Fibroblast of lung (primary cell): ENCODE data around the gene ADPRH.

ENCODE experiments used
- EZH2 ChIP-seq: IDR thresholded peaks from 2 replicates; pipeline ENCODE4 v1.5.1; 2012; ENCODE audit warnings: low read length, control low read depth, mild to moderate bottlenecking; ENCODE audit errors: missing control alignments
- TF ChIP-seq, protein P1 (sequence below), 2 donors: IDR thresholded peaks in 1 of 2; conservative IDR thresholded peaks in 1 of 2; 1 replicate in 1 of 2; 2 replicates in 1 of 2; pipeline ENCODE4 v1.5.1; 2011 to 2012; ENCODE audit warnings: low read length in 2 of 2, control low read depth in 1 of 2, inconsistent platforms in 1 of 2, low read depth in 1 of 2, mild to moderate bottlenecking in 1 of 2

DNA sequence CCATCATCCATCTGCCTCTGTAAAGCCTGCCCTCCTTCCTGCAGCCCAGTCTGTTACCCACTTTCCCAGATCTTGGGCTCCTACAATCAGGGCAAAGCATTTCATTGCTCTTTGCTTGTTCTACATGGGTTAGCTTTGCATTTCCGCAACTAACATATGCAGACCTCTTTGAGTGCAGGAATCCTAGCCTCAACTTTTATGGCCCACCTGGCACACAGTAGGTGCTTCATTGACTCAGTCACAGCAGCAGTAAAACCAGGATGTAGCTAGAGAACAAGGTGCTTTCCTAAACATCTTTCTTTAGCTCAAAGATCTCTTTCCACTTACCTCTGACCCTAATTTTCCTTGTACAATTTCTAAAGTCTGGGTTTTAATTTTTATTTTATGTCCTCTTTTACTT is 23.4 kb upstream of the ADPRH start:
- TF ChIP-seq, protein P1, sequence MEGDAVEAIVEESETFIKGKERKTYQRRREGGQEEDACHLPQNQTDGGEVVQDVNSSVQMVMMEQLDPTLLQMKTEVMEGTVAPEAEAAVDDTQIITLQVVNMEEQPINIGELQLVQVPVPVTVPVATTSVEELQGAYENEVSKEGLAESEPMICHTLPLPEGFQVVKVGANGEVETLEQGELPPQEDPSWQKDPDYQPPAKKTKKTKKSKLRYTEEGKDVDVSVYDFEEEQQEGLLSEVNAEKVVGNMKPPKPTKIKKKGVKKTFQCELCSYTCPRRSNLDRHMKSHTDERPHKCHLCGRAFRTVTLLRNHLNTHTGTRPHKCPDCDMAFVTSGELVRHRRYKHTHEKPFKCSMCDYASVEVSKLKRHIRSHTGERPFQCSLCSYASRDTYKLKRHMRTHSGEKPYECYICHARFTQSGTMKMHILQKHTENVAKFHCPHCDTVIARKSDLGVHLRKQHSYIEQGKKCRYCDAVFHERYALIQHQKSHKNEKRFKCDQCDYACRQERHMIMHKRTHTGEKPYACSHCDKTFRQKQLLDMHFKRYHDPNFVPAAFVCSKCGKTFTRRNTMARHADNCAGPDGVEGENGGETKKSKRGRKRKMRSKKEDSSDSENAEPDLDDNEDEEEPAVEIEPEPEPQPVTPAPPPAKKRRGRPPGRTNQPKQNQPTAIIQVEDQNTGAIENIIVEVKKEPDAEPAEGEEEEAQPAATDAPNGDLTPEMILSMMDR (conservative IDR thresholded peaks at IDR 0.05 in 1 of 2, IDR thresholded peaks at IDR 0.05 in 1 of 2; ENCODE audit: low read depth in 1 of 2, low read length in 2 of 2) = no peak
- no peak for TF ChIP-seq EZH2
